ENCODE measurements around the gene CHRDL2.

Gene CHRDL2

GRCh38 chr11:74736031-74736430 is 4.8 kb upstream of the CHRDL2 start:
- TF ChIP-seq EZH2phosphoT487 (IDR thresholded peaks at IDR 0.05; ENCODE audit: low read length), result no peak
- TF ChIP-seq EZH2 (optimal IDR thresholded peaks at IDR 0.05; ENCODE audit: low read depth, low read length), result no peak
- TF ChIP-seq CTCF (IDR thresholded peaks at IDR 0.05; ENCODE audit: low read length), result no peak
- Histone ChIP-seq H4K20me1 (ENCODE audit: insufficient read depth, low read length) (no peaks in the 10 kb centered on the region), H3K36me3 (replicated peaks; ENCODE audit: insufficient read depth, low read length) (no peaks in the 10 kb centered on the region), H3K4me1 (ENCODE audit: low read length) (no peaks in the 10 kb centered on the region), H3K4me2 (ENCODE audit: low read depth, low read length) (no peak overlapping the region), H3K79me2 (ENCODE audit: low read length) (no peaks in the 10 kb centered on the region), H3F3A (ENCODE audit: insufficient read depth, low read length) (no peaks in the 10 kb centered on the region), H3K27ac (ENCODE audit: low read length) (no peak overlapping the region), H2AFZ (ENCODE audit: low read length) (no peak overlapping the region), H3K9me2 (replicated peaks; ENCODE audit: insufficient read depth, low read length) (no peaks in the 10 kb centered on the region), H3K9ac (ENCODE audit: low read length) (no peak overlapping the region), H3K27me3 (replicated peaks; ENCODE audit: insufficient read depth, low read length) (peaks cover 12% of the 10 kb centered on the region), H3K9me3 (replicated peaks; ENCODE audit: insufficient read depth, low read length) (no peaks in the 10 kb centered on the region), H3K4me3 (ENCODE audit: low read length) (no peak overlapping the region)
- no peak for DNase-seq

GRCh38 chr11:74735365-74735928 is 4.2 kb upstream of the CHRDL2 start:
- no peak overlapping the region for H3K9ac ChIP-seq (ENCODE audit: low read length)
- no peaks in the 10 kb centered on the region for H3K4me1 ChIP-seq (ENCODE audit: low read length)
- TF ChIP-seq EZH2 (optimal IDR thresholded peaks at IDR 0.05; ENCODE audit: low read depth, low read length), result no peak
- TF ChIP-seq EZH2phosphoT487 (IDR thresholded peaks at IDR 0.05; ENCODE audit: low read length), result no peak
- TF ChIP-seq CTCF (IDR thresholded peaks at IDR 0.05; ENCODE audit: low read length), result no peak
- no peaks in the 10 kb centered on the region for H3F3A ChIP-seq (ENCODE audit: insufficient read depth, low read length)
- H3K27ac ChIP-seq (ENCODE audit: low read length), result no peak overlapping the region
- H3K4me2 ChIP-seq (ENCODE audit: low read depth, low read length), result no peak overlapping the region
- H3K36me3 ChIP-seq (replicated peaks; ENCODE audit: insufficient read depth, low read length), result no peaks in the 10 kb centered on the region
- no peak overlapping the region for H3K4me3 ChIP-seq (ENCODE audit: low read length)
- peaks cover 17% of the 10 kb centered on the region for H3K27me3 ChIP-seq (replicated peaks; ENCODE audit: insufficient read depth, low read length)
- no peaks in the 10 kb centered on the region for H3K9me3 ChIP-seq (replicated peaks; ENCODE audit: insufficient read depth, low read length)
- no peak overlapping the region for H2AFZ ChIP-seq (ENCODE audit: low read length)
- no peaks in the 10 kb centered on the region for H3K9me2 ChIP-seq (replicated peaks; ENCODE audit: insufficient read depth, low read length)
- no peaks in the 10 kb centered on the region for H3K79me2 ChIP-seq (ENCODE audit: low read length)
- no peak for DNase-seq
- no peaks in the 10 kb centered on the region for H4K20me1 ChIP-seq (ENCODE audit: insufficient read depth, low read length)

GRCh38 chr11:74734559-74734925 is 3.3 kb upstream of the CHRDL2 start:
- DNase-seq, result no peak
- Histone ChIP-seq H3K4me3 (ENCODE audit: low read length) (no peak overlapping the region), H3F3A (ENCODE audit: insufficient read depth, low read length) (no peaks in the 10 kb centered on the region), H3K27ac (ENCODE audit: low read length) (no peak overlapping the region), H3K9me2 (replicated peaks; ENCODE audit: insufficient read depth, low read length) (no peaks in the 10 kb centered on the region), H3K9ac (ENCODE audit: low read length) (no peak overlapping the region), H3K4me1 (ENCODE audit: low read length) (no peaks in the 10 kb centered on the region), H3K36me3 (replicated peaks; ENCODE audit: insufficient read depth, low read length) (no peaks in the 10 kb centered on the region), H4K20me1 (ENCODE audit: insufficient read depth, low read length) (no peaks in the 10 kb centered on the region), H3K9me3 (replicated peaks; ENCODE audit: insufficient read depth, low read length) (no peaks in the 10 kb centered on the region), H2AFZ (ENCODE audit: low read length) (no peak overlapping the region), H3K27me3 (replicated peaks; ENCODE audit: insufficient read depth, low read length) (peaks cover 26% of the 10 kb centered on the region), H3K79me2 (ENCODE audit: low read length) (no peaks in the 10 kb centered on the region), H3K4me2 (ENCODE audit: low read depth, low read length) (no peak overlapping the region)
- no peak for TF ChIP-seq EZH2 (optimal IDR thresholded peaks at IDR 0.05; ENCODE audit: low read depth, low read length)
- TF ChIP-seq CTCF (IDR thresholded peaks at IDR 0.05; ENCODE audit: low read length), result no peak
- no peak for TF ChIP-seq EZH2phosphoT487 (IDR thresholded peaks at IDR 0.05; ENCODE audit: low read length)

All from MM.1S (cell line).